Mammary epithelial cell (primary cell): ENCODE measurements around the gene LYPD6B.

Experiments used
- EZH2 ChIP-seq: IDR thresholded peaks from 2 replicates; pipeline ENCODE4 v1.6.1; 2012; ENCODE audit warnings: low read length, inconsistent platforms, borderline replicate concordance
- TF ChIP-seq, protein P1 (sequence below), 2 donors: IDR thresholded peaks in 1 of 2; conservative IDR thresholded peaks in 1 of 2; 2 replicates each; pipeline ENCODE4 v1.5.1; 2011 to 2012; ENCODE audit warnings: inconsistent platforms in 2 of 2, low read length in 2 of 2, mild to moderate bottlenecking in 2 of 2, control low read depth in 1 of 2, low read depth in 1 of 2; ENCODE audit not compliant: insufficient read depth in 1 of 2; ENCODE audit errors: extremely low read depth in 1 of 2

DNA sequence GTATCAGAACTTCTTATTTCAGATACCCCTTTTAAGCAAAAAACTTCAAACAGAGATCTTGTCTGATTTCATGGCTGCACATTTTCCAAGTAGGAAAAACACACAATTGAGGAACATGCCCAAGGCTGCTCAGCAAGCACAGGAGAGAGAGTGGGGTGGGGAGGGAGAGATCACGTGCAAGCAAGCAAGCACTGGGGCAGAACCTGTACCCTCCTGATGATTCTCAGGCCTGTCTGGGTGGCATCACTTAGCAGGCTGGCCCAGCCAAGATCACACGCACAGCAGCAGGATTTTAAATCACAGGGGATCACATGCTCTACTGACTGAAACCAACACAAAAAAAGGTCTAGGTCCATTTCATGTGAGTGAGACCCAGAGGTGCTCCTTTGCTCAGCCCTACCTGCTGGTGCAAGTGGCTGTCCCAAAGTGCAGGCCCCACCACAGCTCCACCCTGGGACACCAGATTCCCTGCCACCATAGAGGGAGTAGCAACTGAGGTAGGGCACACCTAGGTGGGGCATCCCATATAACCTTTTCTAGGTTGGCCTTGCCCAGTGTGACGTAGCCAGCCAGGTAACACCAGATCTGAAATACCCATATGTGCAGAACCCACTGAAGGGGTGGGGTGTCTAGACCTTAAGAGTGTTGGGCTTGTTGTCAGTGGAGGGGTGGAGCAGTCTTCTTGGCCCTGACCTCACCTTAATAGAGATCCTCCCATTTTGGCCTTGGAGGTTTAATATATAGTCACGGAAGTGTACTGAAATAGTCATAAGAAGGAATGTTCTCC lies 1.8 kb upstream of the LYPD6B start:
- TF ChIP-seq, protein P1, sequence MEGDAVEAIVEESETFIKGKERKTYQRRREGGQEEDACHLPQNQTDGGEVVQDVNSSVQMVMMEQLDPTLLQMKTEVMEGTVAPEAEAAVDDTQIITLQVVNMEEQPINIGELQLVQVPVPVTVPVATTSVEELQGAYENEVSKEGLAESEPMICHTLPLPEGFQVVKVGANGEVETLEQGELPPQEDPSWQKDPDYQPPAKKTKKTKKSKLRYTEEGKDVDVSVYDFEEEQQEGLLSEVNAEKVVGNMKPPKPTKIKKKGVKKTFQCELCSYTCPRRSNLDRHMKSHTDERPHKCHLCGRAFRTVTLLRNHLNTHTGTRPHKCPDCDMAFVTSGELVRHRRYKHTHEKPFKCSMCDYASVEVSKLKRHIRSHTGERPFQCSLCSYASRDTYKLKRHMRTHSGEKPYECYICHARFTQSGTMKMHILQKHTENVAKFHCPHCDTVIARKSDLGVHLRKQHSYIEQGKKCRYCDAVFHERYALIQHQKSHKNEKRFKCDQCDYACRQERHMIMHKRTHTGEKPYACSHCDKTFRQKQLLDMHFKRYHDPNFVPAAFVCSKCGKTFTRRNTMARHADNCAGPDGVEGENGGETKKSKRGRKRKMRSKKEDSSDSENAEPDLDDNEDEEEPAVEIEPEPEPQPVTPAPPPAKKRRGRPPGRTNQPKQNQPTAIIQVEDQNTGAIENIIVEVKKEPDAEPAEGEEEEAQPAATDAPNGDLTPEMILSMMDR (conservative IDR thresholded peaks at IDR 0.05 in 1 of 2, IDR thresholded peaks at IDR 0.05 in 1 of 2; ENCODE audit: extremely low read depth in 1 of 2, insufficient read depth in 1 of 2, low read depth in 1 of 2, low read length in 2 of 2): no peak
- TF ChIP-seq EZH2: no peak
